ENCODE results near the gene TRDN. TPM values are rescaled to one million over a fixed set of nuclear protein-coding genes. Genes with fewer than 3 reads are reported as not detected.

TRDN gene
- total RNA-seq, 1 donor from 2014 or later = not detected

DNA sequence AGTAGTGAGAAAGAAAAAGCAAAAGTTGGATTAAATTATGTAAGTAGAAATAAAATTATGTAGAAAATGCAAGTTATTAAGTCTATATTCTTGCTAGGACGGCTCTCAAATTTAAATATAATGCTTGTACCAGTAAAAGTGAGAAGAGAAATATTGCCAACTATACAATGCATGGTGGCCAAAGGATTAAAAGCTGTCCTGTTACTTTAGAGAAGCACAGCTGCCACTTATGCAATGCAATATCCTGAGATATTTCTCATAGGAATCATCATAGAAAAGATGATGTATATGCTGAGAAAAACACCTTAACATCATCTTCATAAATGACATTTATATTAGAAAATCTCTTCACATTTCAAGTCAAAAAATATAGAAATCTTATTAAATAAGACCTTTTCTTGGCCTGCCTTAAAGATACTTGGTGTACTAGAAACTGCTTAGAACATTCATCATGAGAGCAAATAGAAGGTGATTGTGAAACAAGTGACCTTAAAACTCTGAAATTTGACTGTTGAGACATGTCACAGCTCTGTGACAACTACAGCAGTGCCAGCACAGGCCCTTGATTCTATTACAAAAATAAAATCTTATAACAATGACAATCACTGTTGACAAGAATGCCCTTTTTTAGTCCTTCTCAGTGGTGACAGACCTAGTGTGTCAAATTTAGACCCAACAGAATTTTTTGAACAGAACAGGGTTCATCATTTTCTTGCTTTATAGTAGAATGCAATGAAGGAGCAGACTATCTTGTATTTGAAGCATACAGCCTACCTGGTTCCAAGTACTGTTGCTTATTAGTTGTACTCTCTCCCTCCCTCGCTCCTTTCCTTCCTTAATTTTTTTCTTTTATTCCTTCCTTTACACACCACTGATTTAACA, 467.6 kb downstream of the TRDN start:
- Histone ChIP-seq H3K36me3 (ENCODE audit: control insufficient read depth, insufficient read depth, low read length) (no peaks in the 10 kb centered on the region), H3K27me3 (ENCODE audit: control insufficient read depth, insufficient read depth, low read length) (no peaks in the 10 kb centered on the region), H3K4me3 (ENCODE audit: low read depth, low read length) (no peak overlapping the region)
- DNase-seq (ENCODE audit: low read depth) = no peak
- TF ChIP-seq, protein P1, sequence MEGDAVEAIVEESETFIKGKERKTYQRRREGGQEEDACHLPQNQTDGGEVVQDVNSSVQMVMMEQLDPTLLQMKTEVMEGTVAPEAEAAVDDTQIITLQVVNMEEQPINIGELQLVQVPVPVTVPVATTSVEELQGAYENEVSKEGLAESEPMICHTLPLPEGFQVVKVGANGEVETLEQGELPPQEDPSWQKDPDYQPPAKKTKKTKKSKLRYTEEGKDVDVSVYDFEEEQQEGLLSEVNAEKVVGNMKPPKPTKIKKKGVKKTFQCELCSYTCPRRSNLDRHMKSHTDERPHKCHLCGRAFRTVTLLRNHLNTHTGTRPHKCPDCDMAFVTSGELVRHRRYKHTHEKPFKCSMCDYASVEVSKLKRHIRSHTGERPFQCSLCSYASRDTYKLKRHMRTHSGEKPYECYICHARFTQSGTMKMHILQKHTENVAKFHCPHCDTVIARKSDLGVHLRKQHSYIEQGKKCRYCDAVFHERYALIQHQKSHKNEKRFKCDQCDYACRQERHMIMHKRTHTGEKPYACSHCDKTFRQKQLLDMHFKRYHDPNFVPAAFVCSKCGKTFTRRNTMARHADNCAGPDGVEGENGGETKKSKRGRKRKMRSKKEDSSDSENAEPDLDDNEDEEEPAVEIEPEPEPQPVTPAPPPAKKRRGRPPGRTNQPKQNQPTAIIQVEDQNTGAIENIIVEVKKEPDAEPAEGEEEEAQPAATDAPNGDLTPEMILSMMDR (IDR thresholded peaks at IDR 0.05; ENCODE audit: insufficient read depth, low read length, poor library complexity, severe bottlenecking) = no peak

DNA sequence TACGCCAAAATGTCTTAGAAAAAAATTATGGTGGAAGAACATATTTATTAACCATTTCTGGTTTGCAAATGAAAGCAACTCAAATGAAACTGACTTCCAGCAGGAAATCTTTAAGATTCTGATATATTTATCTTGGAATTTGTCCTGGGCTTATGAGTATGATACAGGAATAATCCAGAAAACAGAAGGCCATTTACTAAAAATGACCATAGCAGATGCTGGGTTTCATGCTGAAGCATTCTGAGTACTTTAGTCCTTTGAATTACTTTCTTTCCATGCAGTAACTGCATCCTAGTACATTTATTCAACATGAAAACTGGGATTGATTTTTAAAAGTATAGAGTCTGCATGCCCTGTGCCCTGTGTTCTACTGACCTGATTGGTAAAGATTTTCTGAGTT, 468.3 kb downstream of the TRDN start:
- DNase-seq (ENCODE audit: low read depth) = no peak
- TF ChIP-seq, protein P1 (IDR thresholded peaks at IDR 0.05; ENCODE audit: insufficient read depth, low read length, poor library complexity, severe bottlenecking) = no peak
- Histone ChIP-seq H3K27me3 (ENCODE audit: control insufficient read depth, insufficient read depth, low read length) (no peaks in the 10 kb centered on the region), H3K4me3 (ENCODE audit: low read depth, low read length) (no peak overlapping the region), H3K36me3 (ENCODE audit: control insufficient read depth, insufficient read depth, low read length) (no peaks in the 10 kb centered on the region)

Other genes with a start within 250 kb of the TRDN start
- 0.55 TPM in 1 of 2 replicates, not detected in the other for gene NKAIN2, start 166.9 kb upstream of the TRDN start, total RNA-seq